Keratinocyte (primary cell): ENCODE results near the gene N4BP3. TPM values are rescaled to one million over a fixed set of nuclear protein-coding genes. Genes with fewer than 3 reads are reported as not detected.

Experiments used
- DNase-seq: peaks from one replicate; pipeline ENCODE4 v3.0.0-alpha.2; 2011; ENCODE audit warnings: low read depth, missing footprints, low spot score
- FAIRE-seq: peaks from 2 replicates; lab custom pipeline; 2011; peaks lifted over from hg19 to GRCh38; lab: Jason Lieb, UNC
- H2AFZ ChIP-seq: 2 replicates; pipeline ENCODE4 v1.6.0; 2012; ENCODE audit warnings: low read length, control low read depth, inconsistent platforms; ENCODE audit not compliant: control insufficient read depth
- H3K27ac ChIP-seq: 2 replicates; pipeline ENCODE4 v1.5.1; 2011; ENCODE audit warnings: low read length; ENCODE audit not compliant: control insufficient read depth, insufficient read depth
- H3K27me3 ChIP-seq: 3 replicates; pipeline ENCODE4 v1.6.0; 2011; ENCODE audit warnings: low read length; ENCODE audit not compliant: control insufficient read depth, insufficient read depth; ENCODE audit errors: extremely low read depth
- H3K36me3 ChIP-seq, 2 experiments: 2 replicates in 1 of 2; 3 replicates in 1 of 2; pipeline ENCODE4 v1.5.1; 2011; ENCODE audit warnings: low read length in 2 of 2, mild to moderate bottlenecking in 1 of 2; ENCODE audit not compliant: control insufficient read depth in 2 of 2, insufficient read depth in 2 of 2; ENCODE audit errors: extremely low read depth in 1 of 2
- H3K4me1 ChIP-seq: 3 replicates; pipeline ENCODE4 v1.5.1; 2011; ENCODE audit warnings: low read length; ENCODE audit not compliant: control insufficient read depth, insufficient read depth; ENCODE audit errors: extremely low read depth
- H3K4me2 ChIP-seq: 3 replicates; pipeline ENCODE4 v1.6.0; 2011; ENCODE audit warnings: low read depth, low read length; ENCODE audit not compliant: control insufficient read depth, insufficient read depth; ENCODE audit errors: extremely low read depth
- H3K4me3 ChIP-seq, 3 experiments: fragments of 200-600 bp in 1 of 3; sonication (generic) in 1 of 3; 2 replicates in 2 of 3; 3 replicates in 1 of 3; pipeline ENCODE4 v1.5.1; 2011 to 2016; ENCODE audit warnings: low read length in 3 of 3, mild to moderate bottlenecking in 3 of 3, control low read depth in 2 of 3, inconsistent platforms in 1 of 3, low read depth in 1 of 3, mixed read lengths in 1 of 3, mixed run types in 1 of 3, moderate library complexity in 1 of 3; ENCODE audit not compliant: control insufficient read depth in 2 of 3, insufficient read depth in 2 of 3; ENCODE audit errors: extremely low read depth in 1 of 3
- H3K79me2 ChIP-seq: 2 replicates; pipeline ENCODE4 v1.6.0; 2012; ENCODE audit warnings: low read length; ENCODE audit not compliant: control insufficient read depth, insufficient read depth
- H3K9ac ChIP-seq: 3 replicates; pipeline ENCODE4 v1.6.0; 2011; ENCODE audit warnings: low read length; ENCODE audit not compliant: control insufficient read depth, insufficient read depth; ENCODE audit errors: extremely low read depth
- H3K9me1 ChIP-seq: 3 replicates; pipeline ENCODE4 v1.6.0; 2011; ENCODE audit warnings: low read length; ENCODE audit not compliant: control insufficient read depth, insufficient read depth; ENCODE audit errors: extremely low read depth
- H3K9me3 ChIP-seq: 2 replicates; pipeline ENCODE4 v1.5.1; 2012; ENCODE audit warnings: low read depth, low read length; ENCODE audit not compliant: control insufficient read depth
- H4K20me1 ChIP-seq: 3 replicates; pipeline ENCODE4 v1.6.0; 2011; ENCODE audit warnings: low read length; ENCODE audit not compliant: control insufficient read depth, insufficient read depth; ENCODE audit errors: extremely low read depth
- EZH2 ChIP-seq: IDR thresholded peaks from one replicate; pipeline ENCODE4 v1.6.1; 2012; ENCODE audit warnings: inconsistent platforms, mild to moderate bottlenecking, low read length, moderate library complexity
- dilution Hi-C: fragments of 300-500 bp; cut with MboI; formaldehyde crosslinking; loops from one replicate; pipeline ENCODE4 v1.7.0; 2020; ENCODE audit warnings: low sequenced_read_pairs; ENCODE audit not compliant: extremely low pct_ligation_motif_present
- polyA plus RNA-seq, 5 experiments: library from polyadenylated mRNA; depleted of rRNA in 3 of 5; stranded (reverse) in 3 of 5; stranded (forward) in 1 of 5; unstranded in 1 of 5; fragments of >200 nt; gene quantifications; 1 replicate in 1 of 5; 2 replicates in 3 of 5; 3 replicates in 1 of 5; pipeline versions ENCODE4 v1.2.1 to v1.2.3, GENCODE V29; 2011 to 2012; ENCODE audit warnings: missing spikeins in 2 of 5, low read depth in 1 of 5, low replicate concordance in 1 of 5
- TF ChIP-seq, protein P1 (sequence below), 3 experiments: IDR thresholded peaks in 1 of 3; conservative IDR thresholded peaks in 1 of 3; optimal IDR thresholded peaks in 1 of 3; 2 replicates in 2 of 3; 3 replicates in 1 of 3; pipeline versions ENCODE3 to v1.5.1; 2011; ENCODE audit warnings: low read length in 3 of 3, mild to moderate bottlenecking in 3 of 3, moderate library complexity in 2 of 3, control low read depth in 1 of 3, inconsistent platforms in 1 of 3; ENCODE audit not compliant: insufficient read depth in 2 of 3; ENCODE audit errors: extremely low read depth in 1 of 3

N4BP3 gene
- polyA plus RNA-seq, 1 donor (not counting 4 experiments of a cell fraction or from before 2014, with no cell fraction given) = 1.0 TPM

DNA sequence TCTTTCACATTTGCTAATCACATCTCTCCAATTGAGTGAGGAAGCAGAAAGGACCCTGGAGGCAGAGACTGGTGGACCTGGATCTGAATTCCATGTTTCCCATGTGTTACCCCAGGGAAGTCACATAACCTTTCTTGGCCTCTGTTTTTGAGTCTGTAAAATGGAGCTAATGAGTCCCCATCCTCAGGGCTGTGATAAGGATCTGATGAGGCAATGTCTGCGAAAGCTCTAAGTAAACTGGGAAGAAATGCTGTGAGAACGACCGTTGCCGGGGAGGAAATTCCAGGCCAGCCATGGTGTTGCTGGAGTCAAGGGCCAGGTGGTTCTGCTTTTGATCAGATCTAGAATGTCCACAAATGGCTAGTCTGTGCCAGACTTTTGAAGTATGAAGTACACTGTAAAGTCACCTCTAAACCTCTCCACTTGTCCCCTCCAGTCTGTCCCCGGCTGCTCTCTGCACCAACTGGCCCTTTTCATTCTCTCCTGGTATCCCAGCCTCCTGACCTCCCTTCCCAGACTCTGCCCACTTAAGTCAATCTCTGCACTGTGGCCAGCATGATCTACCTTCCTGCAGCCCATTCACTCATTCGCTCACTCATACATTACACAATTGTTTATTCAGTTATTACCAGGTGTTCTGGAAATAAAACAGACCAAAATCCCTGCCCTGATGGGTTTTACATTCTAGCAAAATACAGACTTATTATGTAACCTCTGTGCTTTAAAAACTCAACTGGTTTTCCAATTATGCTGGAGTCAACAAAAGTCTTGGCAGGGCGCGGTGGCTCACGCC, 32.5 kb upstream of the N4BP3 start:
- Histone ChIP-seq H3K36me3 (no peaks in the 10 kb centered on the region), H4K20me1 (no peaks in the 10 kb centered on the region), H3K9me3 (no peaks in the 10 kb centered on the region), H3K9me1 (no peaks in the 10 kb centered on the region), H3K27me3 (no peaks in the 10 kb centered on the region), H3K27ac (no peak overlapping the region), H3K4me2 (no peak overlapping the region), H2AFZ (no peak overlapping the region), H3K4me3 (no peak overlapping the region), H3K9ac (no peak overlapping the region), H3K4me1 (peaks cover 3% of the 10 kb centered on the region), H3K79me2 (no peaks in the 10 kb centered on the region)
- dilution Hi-C loops = no loop called here
- no peak for DNase-seq
- no peak for TF ChIP-seq EZH2
- FAIRE-seq = no peak

DNA sequence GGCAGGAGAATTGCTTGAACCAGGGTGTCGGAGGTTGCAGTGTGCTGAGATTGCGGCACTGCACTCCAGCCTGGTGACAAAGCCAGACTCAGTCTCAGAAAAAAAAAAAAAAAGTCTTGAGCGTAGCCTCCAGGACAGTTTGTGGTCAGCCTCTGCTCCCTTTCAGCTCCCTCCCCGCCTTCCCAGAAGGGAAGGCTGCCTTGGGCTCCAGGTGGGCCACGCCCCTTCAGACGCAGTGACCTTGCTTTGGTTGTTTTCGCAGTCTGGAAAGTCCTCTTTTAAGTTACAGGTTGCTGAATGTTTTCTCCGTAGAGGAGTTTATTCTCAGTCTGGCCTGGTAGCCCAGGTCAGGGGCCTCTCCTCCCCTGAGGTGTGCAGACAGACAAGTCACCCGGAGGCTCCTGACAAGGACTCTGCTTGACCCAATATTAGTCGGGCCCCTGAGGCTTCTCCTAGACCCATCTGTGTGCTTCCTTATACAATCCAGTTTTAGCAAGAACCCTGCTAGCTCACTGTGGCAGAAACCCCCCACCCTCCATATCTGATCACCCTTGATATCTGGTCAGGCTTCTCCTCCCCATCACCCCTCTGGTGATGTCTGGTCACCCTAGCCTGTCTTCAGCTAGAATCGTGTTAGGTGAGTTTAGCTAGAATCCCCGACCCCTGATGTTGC, 31.6 kb upstream of the N4BP3 start:
- H2AFZ ChIP-seq = no peak overlapping the region
- H3K9me3 ChIP-seq = no peaks in the 10 kb centered on the region
- no peak overlapping the region for H3K9ac ChIP-seq
- H3K4me1 ChIP-seq = no peaks in the 10 kb centered on the region
- H3K79me2 ChIP-seq = no peaks in the 10 kb centered on the region
- DNase-seq (no peak), FAIRE-seq (no peak)
- H4K20me1 ChIP-seq = no peaks in the 10 kb centered on the region
- H3K36me3 ChIP-seq = no peaks in the 10 kb centered on the region
- H3K27me3 ChIP-seq = no peaks in the 10 kb centered on the region
- no peak overlapping the region for H3K4me2 ChIP-seq
- no peak overlapping the region for H3K4me3 ChIP-seq
- TF ChIP-seq EZH2 = no peak
- TF ChIP-seq, protein P1, sequence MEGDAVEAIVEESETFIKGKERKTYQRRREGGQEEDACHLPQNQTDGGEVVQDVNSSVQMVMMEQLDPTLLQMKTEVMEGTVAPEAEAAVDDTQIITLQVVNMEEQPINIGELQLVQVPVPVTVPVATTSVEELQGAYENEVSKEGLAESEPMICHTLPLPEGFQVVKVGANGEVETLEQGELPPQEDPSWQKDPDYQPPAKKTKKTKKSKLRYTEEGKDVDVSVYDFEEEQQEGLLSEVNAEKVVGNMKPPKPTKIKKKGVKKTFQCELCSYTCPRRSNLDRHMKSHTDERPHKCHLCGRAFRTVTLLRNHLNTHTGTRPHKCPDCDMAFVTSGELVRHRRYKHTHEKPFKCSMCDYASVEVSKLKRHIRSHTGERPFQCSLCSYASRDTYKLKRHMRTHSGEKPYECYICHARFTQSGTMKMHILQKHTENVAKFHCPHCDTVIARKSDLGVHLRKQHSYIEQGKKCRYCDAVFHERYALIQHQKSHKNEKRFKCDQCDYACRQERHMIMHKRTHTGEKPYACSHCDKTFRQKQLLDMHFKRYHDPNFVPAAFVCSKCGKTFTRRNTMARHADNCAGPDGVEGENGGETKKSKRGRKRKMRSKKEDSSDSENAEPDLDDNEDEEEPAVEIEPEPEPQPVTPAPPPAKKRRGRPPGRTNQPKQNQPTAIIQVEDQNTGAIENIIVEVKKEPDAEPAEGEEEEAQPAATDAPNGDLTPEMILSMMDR (optimal IDR thresholded peaks at IDR 0.05 in 1 of 3, IDR thresholded peaks at IDR 0.05 in 1 of 3, conservative IDR thresholded peaks at IDR 0.05 in 1 of 3; ENCODE audit: extremely low read depth in 1 of 3, insufficient read depth in 2 of 3, low read length in 3 of 3) = no peak
- H3K27ac ChIP-seq = no peak overlapping the region
- dilution Hi-C loops = no loop called here
- no peaks in the 10 kb centered on the region for H3K9me1 ChIP-seq
